NCI-H446 treated with DMSO at 0.1 percent for 48 hours (cell line): ENCODE results near the gene EIF1.
A peak's percentile ranks its signal among the peaks of the same experiment; 100 is the strongest.
"Not testable (repeated sequence)": the region's sequence is repeated elsewhere in the genome, so short reads cannot be mapped to it uniquely, and the experiment has no call there.

Experiments used
- DNase-seq: peaks from one replicate; lab custom pipeline; 2025; lab: John Stamatoyannopoulos, UW

EIF1 gene

DNA sequence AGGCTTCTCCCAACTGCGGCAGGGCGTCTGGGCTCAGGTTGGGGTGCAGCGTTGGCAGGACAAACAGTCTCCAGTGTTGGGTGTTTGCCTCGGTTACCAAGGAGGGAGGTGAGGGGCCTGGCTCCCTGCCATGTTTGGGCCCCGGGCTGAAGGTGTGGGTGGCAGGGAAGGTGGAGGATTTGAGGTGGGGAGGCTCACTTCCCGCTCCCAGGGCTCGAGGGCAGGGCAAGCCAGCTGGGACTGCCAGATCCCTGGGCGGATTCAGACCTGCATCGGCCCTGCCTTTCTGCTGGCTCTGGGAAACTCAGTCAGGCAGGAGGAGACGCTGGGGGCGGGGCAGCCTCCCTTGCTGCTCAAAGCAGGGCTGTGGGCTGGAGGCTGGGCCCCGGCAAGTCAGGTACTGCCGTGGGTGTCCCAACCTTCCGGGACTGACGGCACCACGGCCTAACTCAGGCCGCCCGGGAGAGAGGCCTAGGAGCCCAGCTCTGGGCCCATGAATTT is 33.0 kb upstream of the EIF1 start:
- no peak for DNase-seq

DNA sequence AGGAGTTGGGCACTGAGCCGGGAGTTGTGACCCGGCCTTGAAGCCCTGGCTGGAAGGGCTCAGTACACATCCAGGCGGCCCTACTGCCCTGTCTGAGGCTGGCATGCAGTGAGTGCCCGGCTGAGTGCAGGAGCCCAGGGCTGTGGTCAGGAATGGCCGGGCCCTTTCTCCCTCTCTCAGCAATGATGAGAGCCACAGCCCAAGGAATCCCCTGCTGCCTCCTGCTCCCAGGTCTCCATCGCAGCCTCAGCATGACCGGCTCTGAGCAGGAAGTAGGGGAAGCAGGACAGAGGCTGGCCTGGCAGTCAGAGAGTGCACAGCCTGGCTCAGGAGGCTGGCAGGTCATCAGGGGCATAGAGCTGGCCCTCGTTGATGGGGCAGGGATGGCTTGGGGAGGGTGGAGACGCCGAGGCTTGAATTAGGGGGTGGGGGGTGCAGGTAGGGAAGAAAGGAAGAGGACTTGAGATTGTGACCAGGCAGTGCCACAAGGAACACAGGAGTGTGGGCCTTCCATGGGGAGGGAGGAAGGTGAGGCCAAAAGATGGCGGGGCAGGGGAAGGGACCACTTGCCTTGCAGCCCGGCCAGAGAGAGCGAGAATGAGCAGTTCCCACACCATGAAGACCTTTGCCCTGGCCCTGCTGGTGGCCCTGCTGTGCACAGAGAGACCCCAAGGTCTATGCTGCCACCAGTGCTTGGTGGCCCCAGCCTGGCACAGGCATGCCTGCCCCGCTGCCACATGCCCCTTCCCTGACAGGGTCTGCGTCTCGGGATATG is 32.2 kb upstream of the EIF1 start:
- no peak for DNase-seq

DNA sequence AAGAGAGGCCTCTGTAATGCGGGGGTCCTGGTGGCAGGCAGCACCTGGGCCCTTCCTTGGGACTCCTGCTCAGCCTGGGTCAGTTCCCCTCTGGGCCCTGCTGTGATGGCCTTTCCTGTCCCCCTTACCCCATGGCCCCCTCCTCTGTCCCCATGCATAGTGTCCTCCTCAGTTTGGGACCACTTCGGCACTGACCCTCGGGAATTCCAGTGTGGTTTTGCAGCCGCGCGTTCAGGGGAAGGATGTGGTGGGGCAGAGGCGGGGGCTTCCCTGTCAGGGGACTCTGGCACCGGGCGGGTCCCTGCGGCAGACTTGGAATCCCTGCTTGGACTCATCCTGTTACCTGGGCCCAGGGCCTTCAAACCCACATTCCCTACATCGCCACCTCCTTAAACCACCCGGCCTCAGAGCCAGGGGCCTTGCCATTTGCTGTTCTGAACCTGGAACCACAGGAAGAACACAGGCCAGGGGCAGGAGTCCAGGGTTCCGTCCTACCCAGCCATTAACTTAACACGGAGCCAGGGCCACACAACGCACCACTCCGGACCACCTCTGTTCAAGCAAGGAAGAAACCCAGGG is 31.4 kb upstream of the EIF1 start:
- no peak for DNase-seq

DNA sequence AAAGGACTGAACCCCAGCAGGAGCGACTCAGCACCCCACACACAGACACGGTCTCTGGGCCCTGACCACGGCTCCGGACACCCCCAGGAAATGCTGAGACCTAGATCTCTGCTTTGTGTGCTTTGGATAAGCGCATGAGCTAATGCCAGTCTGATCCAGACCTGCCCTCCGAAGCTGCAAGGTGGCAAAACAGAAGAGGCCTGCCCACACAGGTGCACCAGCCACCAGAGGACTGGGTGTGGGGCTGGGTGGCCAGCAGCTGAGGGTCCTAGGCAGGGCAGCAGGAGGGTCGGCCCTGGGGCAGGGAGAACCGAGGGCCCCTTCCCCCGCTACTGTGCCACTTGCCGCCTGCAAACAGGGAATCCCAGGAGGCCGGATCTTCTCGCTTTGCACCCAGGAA is 30.7 kb upstream of the EIF1 start:
- no peak for DNase-seq

DNA sequence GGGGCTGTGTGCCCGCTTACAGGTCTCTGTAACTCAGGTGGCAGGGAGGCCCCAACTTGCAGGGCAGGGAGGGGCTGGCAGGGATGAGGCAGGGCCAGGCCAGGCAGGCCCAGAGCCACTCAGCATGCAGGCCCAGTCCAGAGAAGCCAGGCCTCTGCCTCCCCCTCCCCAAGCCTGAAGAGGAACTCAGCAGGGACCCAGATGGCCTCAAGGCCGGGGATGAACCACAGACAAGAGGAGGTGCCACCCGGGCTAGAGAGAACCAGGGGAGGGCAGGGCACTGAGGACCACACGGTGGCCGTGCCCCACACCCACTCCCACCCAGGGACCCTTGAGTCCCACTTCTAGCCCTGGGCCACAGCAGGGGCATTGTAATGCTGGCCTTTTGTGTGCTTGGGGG is 29.8 kb upstream of the EIF1 start:
- DNase-seq, result no peak

DNA sequence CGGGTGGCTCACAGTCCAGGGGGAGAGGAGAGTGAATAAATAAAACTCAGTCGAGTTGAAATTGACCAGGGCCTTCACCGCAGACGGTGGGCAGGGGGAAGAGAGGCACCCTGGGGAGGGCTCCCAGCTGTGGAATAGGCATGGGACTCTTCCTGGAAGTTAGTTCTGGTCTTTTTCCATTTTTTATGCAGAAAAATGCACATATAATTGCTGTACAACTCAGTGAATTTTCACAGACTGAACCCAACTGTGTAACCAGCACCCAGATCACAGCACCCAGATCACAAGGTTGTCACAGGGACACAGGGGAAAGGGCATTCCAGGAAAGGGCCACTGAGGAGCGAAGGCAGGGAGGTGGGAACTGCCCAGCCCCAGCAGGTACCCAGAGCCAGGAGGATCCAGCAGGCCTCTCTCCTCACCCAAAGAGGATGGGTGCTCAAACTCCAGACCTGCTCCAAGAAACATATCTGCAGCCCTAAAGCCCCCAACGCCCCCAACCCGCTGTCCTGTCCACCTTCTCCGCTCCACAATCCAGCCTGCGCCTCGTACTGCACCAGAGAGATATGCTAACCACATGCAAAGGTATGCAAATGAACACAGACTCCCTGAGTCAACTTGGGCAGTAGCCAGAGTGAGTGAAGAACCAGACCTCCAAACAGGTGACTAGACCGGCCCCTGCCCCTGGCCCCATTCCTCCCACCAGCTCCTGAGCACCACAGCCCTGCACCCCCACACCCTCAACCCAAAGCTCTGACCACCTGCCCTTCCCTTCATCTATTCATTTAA is 29.1 kb upstream of the EIF1 start:
- DNase-seq, result no peak

DNA sequence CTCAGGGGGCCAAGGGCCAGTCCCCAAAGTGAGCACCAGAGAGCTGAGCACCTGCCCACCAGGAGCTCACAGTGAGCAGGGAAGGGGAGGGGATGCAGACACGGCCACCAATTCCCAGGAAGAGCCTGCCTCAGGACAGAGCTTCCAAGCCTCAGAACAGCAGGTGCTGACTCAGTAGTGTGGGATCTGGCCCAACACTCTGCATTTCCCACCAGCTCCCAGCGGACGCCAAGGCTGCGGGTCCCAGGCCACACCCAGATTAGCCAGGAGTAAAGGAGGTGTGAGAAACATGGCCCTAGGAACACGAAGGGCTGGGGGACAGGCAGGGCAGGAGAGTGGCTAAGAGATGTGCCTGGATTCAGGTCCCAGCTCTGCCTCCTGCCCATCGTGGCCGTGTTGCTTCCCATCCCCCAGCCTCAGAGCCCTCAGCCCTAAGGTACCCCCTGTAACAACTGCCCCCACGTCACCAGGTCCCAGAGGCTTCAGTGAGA is 28.4 kb upstream of the EIF1 start:
- DNase-seq, result no peak

DNA sequence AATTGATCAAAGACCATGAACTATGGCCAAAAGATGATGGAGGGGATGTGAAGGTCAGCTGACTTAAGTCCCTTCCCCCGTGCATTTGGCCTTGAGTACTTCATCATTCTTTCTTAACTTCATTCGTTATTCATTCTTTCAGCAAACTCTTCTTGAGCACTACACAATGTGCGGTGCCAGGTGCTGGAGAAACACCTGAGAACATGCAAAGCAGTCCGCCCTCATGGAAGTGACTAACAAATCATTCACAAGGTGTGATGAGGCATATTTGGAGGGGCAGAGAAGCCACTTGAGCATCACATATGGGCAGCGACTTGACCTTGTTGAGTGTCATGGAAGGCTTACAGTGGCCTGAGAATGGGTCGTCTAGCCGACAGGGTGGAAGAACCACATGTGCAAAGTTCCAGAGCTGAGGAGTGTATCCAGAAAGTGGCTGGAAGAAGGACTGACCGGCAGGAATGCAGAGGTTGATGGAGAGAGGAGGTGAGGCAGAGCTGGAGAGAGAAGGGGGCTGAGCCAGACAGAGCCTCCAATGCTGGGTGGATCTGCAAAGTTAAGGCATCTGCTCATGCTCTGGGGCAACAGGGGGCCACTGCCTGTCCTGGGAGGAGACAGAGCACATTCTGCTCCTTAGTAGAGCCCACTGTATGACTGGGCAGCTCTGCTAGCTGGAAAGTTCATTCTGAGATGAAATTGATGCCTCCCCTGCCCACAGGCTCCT is 25.1 kb upstream of the EIF1 start:
- DNase-seq, result no peak

DNA sequence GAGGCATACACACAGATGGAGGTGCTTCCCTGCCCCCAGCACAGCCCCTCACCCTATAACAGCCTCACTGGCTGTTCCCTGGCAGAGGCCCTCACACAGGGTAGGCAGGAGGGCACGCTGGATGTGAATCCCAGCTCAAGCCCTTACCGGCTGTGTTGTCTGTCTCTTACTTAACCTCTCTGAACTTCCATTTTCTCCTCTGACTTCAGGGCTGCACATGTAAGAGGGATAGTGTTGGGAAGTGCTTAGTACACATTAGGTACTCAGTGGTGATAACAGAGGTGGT is 24.6 kb upstream of the EIF1 start:
- DNase-seq, result no peak

DNA sequence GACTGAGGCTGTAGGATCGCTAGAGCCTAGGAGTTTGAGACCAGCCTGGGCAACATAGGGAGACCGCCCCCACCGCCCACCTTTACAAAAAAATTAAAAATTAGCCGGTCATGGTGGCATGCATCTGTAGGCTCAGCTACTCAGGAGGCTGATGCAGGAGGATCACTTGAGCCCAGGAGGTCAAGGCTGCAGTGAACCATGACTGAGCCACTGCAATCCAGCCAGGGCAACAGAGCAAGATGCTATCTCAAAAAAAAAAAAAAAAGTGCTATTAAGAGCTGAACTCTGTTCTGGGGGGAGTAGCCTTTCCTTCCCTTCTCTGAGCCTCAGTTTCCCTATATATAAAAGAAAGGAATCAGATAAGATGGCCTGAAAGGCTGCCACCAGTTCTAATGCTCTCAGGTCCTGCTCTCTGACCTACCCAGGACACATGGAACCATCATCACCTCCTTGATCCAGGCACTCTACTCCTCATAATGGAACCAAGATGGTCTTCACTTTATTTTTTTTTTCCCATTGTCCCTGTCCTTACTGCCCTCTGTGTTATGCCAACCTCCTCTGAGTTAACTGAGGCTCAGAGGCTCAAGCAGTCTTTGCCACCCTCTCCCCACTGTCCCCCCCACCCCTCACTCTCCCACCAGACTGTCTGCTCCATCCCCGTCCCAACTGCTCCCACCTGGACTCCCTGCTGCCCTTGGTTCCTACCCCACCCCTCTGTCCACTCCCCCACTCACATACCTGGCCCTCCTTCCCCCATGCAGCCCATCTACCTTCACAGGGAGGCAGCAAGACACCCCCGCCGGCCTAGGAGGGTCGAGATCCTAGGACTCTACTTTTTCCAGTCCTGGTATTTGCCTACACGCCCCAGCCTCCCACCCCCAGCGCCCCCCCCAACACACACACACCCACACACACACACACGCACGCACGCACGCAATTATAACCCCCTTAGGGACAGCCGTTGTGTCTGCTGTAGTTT is 23.8 kb upstream of the EIF1 start:
- no peak for DNase-seq

DNA sequence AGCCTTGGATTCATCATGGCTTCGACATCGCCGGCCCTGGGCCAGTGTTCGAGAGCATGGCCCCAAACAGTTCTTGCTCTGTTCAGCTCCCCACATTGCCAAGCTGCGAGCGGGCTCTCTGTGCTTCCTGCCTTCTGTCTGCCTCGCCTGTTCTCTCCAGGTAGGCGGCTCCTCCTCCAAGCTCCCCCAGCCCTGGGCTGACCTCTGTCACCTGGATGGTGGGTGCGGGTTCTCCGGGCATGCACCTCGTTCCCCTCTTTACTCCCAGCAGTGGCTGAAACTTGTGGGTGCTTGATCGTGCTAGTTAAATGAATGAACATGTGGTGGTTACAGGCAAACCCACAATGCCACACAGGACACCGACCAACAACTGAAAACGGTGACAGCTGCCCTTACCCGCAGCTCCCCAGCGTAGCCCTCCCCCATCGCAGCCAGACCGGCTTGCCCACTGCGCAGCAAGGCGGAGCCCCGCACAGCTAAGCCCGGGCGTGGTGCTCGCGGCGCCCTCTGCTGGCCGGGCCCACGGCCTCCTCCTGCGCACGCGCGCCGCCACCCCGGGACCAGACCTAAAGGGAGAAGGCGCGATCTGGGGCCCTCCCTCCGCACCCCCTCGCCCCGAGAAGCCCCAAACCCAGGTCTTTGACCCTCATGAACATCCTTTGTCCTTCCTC is 23.0 kb upstream of the EIF1 start:
- DNase-seq, result peak; percentile 46

DNA sequence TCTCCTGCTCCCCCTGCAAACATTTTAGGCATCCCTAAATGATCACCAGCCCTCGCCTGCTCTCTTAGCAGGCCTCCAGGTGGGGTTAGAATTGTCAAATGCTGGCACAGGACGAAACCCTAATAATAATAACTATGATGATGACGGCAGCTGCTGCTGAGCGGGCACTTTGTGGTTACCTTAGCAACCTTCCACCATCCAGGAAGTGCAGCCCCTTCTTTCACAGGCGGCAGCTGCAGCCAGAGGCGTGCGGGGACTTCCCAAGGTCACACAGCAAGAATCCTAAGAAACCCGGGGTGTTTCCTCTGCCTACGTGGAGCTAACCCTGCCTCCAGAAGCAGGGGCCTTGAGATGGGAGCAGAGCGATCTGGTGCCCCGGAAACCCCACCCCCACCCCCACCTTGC is 22.4 kb upstream of the EIF1 start:
- DNase-seq, result peak; percentile 22

DNA sequence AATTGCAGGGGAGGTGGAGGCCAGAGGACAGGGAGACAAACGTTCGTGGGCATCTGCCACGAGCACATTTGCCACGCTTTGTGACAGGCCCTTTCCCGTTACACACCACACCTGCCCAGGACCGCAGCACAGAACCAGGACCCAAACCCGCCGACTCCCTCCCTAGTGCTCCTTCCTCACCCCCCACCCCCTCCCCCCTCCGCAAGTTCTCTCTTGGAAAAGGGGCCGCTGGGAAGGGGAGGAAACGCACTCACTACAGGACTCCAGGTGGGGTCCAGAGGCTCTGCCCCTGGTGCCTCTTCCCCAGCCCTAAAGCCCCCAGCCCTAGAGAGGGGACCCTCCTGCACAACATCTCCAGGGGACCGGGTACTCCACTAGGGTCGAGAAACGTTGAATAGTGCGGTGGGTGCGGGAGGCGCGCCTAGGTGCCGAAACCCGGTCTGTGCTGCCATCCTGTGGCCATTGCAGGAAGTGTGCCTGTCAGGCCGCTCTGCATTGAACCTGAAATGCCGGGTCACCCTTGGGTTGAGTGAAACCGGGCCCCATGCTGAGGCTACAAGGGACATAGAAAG is 21.9 kb upstream of the EIF1 start:
- DNase-seq, result no peak

DNA sequence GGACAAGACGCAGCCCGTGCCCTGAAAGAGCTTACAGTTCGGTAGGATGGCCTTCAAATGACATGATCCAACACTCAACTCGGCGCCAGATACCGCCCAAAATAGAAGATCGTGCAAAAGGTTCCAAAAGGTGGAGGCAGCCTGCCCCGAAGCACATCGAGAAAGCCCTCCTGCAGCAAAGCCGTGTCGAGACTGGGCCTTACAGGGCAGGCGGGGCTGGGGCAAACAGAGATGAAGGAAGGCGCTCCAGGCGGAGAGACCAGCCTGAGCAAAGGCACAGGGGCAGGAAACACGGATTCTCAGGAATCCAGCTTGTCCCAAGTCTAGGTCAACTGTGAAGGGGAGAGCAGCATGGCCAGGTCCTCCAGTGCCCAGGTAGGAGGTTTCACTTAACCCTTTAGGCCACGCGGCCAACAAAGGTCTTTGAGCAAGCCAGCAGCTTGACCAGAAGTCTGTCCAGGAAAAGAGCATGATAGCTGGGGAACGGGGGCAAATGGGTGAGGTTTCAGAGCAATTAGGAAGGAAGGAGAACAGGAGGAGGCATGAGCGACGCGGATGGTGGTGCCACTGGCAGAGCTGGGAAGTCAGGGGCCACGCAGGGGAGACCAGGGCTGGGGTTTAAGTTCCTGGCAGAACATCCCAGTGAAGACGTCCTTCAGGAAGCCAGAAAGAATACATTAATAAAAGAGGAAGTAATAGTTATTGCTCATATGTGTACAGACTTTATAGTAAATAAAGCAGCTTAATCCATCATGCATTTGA is 21.2 kb upstream of the EIF1 start:
- DNase-seq, result no peak

DNA sequence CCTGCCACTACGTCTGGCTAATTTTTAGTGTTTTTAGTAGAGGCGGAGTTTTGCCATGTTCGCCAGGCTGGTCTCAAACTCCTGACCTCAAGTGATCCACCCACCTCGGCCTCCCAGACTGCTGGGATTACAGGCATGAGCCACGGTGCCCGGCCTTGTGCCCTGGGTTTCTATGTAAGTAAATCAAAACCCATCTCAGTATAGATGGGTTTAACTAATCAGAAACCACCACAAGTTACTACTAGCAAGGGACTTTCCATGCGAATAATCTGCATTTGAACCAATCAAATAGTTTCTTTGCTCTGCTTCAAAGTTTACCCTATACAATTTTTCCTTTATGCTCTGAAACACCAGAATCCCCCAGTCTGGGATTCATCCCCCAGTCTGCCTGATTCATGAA is 16.5 kb upstream of the EIF1 start:
- DNase-seq, result no peak

DNA sequence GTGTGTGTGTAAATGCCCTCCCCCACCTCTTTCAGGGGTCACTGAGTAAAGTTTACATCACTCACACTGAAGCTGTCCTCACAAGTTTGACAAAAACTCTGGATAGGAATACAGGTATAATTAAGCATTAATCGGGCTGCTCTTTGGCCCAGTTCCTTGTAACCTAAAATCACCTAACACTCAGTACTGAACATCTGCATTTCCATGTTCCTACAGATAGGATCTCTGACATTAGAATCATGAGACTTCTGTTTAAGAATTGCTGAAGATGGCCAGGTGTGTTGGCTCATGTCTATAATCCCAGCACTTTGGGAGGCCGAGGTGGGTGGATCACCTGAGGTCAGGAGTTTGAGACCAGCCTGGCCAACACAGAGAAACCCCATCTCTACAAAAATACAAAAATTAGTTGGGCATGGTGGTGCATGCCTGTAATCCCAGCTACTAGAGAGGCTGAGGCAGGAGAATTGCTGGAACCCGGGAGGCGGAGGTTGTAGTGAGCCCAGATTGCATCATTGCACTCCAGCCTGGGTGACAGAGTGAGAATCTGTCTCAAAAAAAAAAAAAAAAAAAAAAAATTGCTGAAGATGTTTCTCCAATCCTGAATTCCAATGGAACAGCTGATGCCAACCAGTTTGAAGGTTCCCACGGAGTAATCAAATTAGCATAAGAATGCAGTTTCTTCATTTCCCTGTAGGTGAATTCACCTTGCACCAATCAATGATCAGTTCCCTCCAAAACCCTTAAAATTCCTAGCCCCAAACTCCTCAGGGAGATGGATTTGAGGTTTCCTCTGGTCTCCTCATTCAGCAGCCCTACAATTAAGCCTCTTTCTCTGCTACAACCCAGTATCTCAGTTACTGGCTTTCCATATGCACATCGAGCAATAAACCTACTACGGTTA is 13.3 kb upstream of the EIF1 start:
- DNase-seq, result not testable (repeated sequence)

DNA sequence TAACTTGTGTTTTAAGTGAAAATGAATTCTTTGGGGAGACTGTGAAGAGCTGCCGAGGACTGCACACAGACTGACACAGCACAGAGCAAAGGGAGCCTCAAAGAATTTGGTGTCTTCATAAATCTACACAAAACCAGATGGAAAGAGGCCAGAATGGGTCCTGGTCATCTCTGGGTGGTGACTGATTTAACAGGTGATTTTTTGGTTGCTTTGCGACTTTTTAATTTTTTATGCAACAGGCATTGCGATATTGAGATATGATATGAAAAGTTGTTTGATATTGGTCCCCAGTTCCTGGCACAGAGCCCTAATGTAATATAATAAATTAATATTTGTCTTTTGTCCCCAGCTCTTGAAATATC is 12.6 kb upstream of the EIF1 start:
- DNase-seq, result no peak

DNA sequence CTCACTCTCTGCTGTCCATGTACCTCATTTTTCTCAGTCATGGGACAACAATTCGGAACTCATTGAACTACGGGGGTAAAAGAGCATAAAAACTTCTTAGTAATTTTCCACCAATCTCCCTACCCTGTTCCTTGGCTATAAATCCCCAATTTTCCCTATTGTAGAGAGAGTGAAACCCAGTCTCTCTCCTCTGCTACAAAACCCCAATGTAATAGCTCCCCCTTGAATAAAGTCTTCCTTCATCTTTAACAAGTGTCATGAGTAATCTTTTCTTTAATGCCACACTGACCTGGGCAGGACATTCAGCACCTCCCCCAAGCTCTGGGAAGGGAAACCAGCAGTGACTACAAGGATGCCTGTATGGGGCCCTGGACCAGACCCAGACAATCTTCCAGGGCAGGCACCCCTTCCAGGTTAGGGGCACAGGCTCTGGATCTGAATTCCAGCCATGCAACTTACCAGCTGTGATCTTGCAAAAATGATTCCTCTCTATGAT is 10.2 kb upstream of the EIF1 start:
- no peak for DNase-seq
